ENCODE results near the gene CIRBP.
A peak's percentile ranks its signal among the peaks of the same experiment; 100 is the strongest.

The CIRBP gene

GRCh38 chr19:1256646-1257474, 12.3 kb upstream of the CIRBP start:
- no peak for DNase-seq (ENCODE audit: low read depth)

GRCh38 chr19:1257475-1258162, 11.5 kb upstream of the CIRBP start:
- no peak for DNase-seq (ENCODE audit: low read depth)

- DNase-seq (ENCODE audit: low read depth): no peak
Observed at GRCh38 chr19:1258163-1258492, 11.0 kb upstream of the CIRBP start.

- DNase-seq (ENCODE audit: low read depth): no peak
Observed at GRCh38 chr19:1258707-1259205, 10.4 kb upstream of the CIRBP start.

- DNase-seq (ENCODE audit: low read depth): peak; percentile 53
Observed at GRCh38 chr19:1259206-1259875, 9.8 kb upstream of the CIRBP start.

- DNase-seq (ENCODE audit: low read depth): peak; percentile 42
Observed at GRCh38 chr19:1259876-1260748, 9.0 kb upstream of the CIRBP start.

GRCh38 chr19:1260749-1261537, 8.2 kb upstream of the CIRBP start:
- peak; percentile 92 for DNase-seq (ENCODE audit: low read depth)

GRCh38 chr19:1261538-1261797, 7.7 kb upstream of the CIRBP start:
- DNase-seq (ENCODE audit: low read depth): no peak

- no peak for DNase-seq (ENCODE audit: low read depth)
Observed at GRCh38 chr19:1261798-1262622, 7.1 kb upstream of the CIRBP start.

GRCh38 chr19:1262623-1263123, 6.5 kb upstream of the CIRBP start:
- DNase-seq (ENCODE audit: low read depth): no peak

- no peak for DNase-seq (ENCODE audit: low read depth)
Observed at GRCh38 chr19:1263188-1263587, 5.9 kb upstream of the CIRBP start.

GRCh38 chr19:1264801-1265614, 4.1 kb upstream of the CIRBP start:
- DNase-seq (ENCODE audit: low read depth): no peak

- DNase-seq (ENCODE audit: low read depth): no peak
Observed at GRCh38 chr19:1265615-1266128, 3.5 kb upstream of the CIRBP start.

GRCh38 chr19:1266129-1266915, 2.8 kb upstream of the CIRBP start:
- peak; percentile 71 for DNase-seq (ENCODE audit: low read depth)

- peak; percentile 56 for DNase-seq (ENCODE audit: low read depth)
Observed at GRCh38 chr19:1266916-1267476, 2.1 kb upstream of the CIRBP start.

GRCh38 chr19:1267477-1268225, 1.5 kb upstream of the CIRBP start:
- DNase-seq (ENCODE audit: low read depth): no peak
